Smooth muscle cell of the brain vasculature (primary cell): ENCODE results near the gene CA10.

Experiments used
- DNase-seq: peaks from one replicate; pipeline ENCODE4 v3.0.0-alpha.2; 2012; ENCODE audit warnings: low read depth, low spot score

The CA10 gene

GRCh38 chr17:51651513-51652298 is 506.8 kb downstream of the CA10 start:
- no peak for DNase-seq

GRCh38 chr17:51650772-51651171 is 507.7 kb downstream of the CA10 start:
- no peak for DNase-seq

GRCh38 chr17:51650202-51650601 is 508.3 kb downstream of the CA10 start:
- no peak for DNase-seq

GRCh38 chr17:51647826-51648225 is 510.7 kb downstream of the CA10 start:
- DNase-seq, result no peak

- no peak for DNase-seq
Measured at GRCh38 chr17:51647067-51647466, 511.4 kb downstream of the CA10 start.

- no peak for DNase-seq
Measured at GRCh38 chr17:51646539-51646938, 512.0 kb downstream of the CA10 start.

- DNase-seq, result no peak
Measured at GRCh38 chr17:51645056-51645455, 513.5 kb downstream of the CA10 start.

- DNase-seq, result no peak
Measured at GRCh38 chr17:51643702-51644490, 514.6 kb downstream of the CA10 start.

GRCh38 chr17:51642029-51642428 is 516.5 kb downstream of the CA10 start:
- no peak for DNase-seq

- no peak for DNase-seq
Measured at GRCh38 chr17:51640108-51640622, 518.3 kb downstream of the CA10 start.

- no peak for DNase-seq
Measured at GRCh38 chr17:51638971-51639370, 519.5 kb downstream of the CA10 start.

GRCh38 chr17:51636291-51636690 is 522.2 kb downstream of the CA10 start:
- no peak for DNase-seq

GRCh38 chr17:51630101-51630671 is 528.3 kb downstream of the CA10 start:
- DNase-seq, result no peak

GRCh38 chr17:51629232-51629631 is 529.3 kb downstream of the CA10 start:
- no peak for DNase-seq

- no peak for DNase-seq
Measured at GRCh38 chr17:51627779-51628178, 530.7 kb downstream of the CA10 start.

GRCh38 chr17:51618476-51618875 is 540.0 kb downstream of the CA10 start:
- DNase-seq, result no peak

- no peak for DNase-seq
Measured at GRCh38 chr17:51617986-51618385, 540.5 kb downstream of the CA10 start.

GRCh38 chr17:51613255-51613654 is 545.3 kb downstream of the CA10 start:
- no peak for DNase-seq

- DNase-seq, result no peak
Measured at GRCh38 chr17:51612692-51613091, 545.8 kb downstream of the CA10 start.

- DNase-seq, result no peak
Measured at GRCh38 chr17:51611585-51611984, 546.9 kb downstream of the CA10 start.

- DNase-seq, result no peak
Measured at GRCh38 chr17:51610834-51611233, 547.7 kb downstream of the CA10 start.

GRCh38 chr17:51610155-51610554 is 548.4 kb downstream of the CA10 start:
- DNase-seq, result no peak
